Left ventricle myocardium inferior (tissue), 1 donor: Measurements from ENCODE around the gene IBTK. TPM values are rescaled to one million over a fixed set of nuclear protein-coding genes. Genes with fewer than 3 reads are reported as not detected.

Experiments
- DNase-seq: peaks from one replicate; pipeline ENCODE4 v3.0.0-alpha.2; 2020
- H3K27ac ChIP-seq: fragments of 200-600 bp; replicated peaks from 2 replicates; pipeline ENCODE4 v1.8.0; 2021
- H3K27me3 ChIP-seq: fragments of 200-600 bp; 2 replicates; pipeline ENCODE4 v1.8.0; 2021; ENCODE audit warnings: low read depth
- H3K36me3 ChIP-seq: fragments of 200-600 bp; 2 replicates; pipeline ENCODE4 v1.8.0; 2021
- H3K4me1 ChIP-seq: fragments of 200-600 bp; 2 replicates; pipeline ENCODE4 v1.8.0; 2021
- H3K4me3 ChIP-seq: fragments of 200-600 bp; 2 replicates; pipeline ENCODE4 v1.8.0; 2021; ENCODE audit warnings: mild to moderate bottlenecking, moderate library complexity
- H3K9me3 ChIP-seq: fragments of 200-600 bp; replicated peaks from 2 replicates; pipeline ENCODE4 v1.8.0; 2021
- CTCF ChIP-seq: fragments of 200-600 bp; IDR thresholded peaks from 2 replicates; pipeline ENCODE4 v1.8.0; 2021; ENCODE audit warnings: antibody characterized with exemption, mild to moderate bottlenecking, borderline replicate concordance
- intact Hi-C: fragments of 100-400 bp; cut with micrococcal nuclease; formaldehyde crosslinking; loops from one replicate; pipeline ENCODE4 v1.11.0; 2022
- total RNA-seq: library from RNA; stranded (reverse); fragmentation: NEBNext Ultra II Directional; extraction: Animal tissue kit (Norgen Biotek cat#: 25700); gene quantifications from one replicate; pipeline ENCODE4 v1.2.1, GENCODE V29; 2021
- donor health status: DM: no; HTN: yes; CAD: no; lungs with severe emphysema.

IBTK gene
- total RNA-seq, 1 donor from 2014 or later = 28.5 TPM

- no peak for TF ChIP-seq CTCF
- no peak for DNase-seq
- Histone ChIP-seq H3K27me3 (peaks cover 5% of the 10 kb centered on the region), H3K4me3 (no peak overlapping the region), H3K27ac (no peak overlapping the region), H3K36me3 (no peaks in the 10 kb centered on the region), H3K9me3 (no peaks in the 10 kb centered on the region), H3K4me1 (no peaks in the 10 kb centered on the region)
- intact Hi-C loops = loop anchor here (5.0 kb wide), 1 partner anchor 784 kb away; no protein-coding TSS in a partner anchor
Observed at GRCh38 chr6:82273295-82273694, 25.8 kb upstream of the IBTK start.

GRCh38 chr6:82270881-82271635 lies 23.5 kb upstream of the IBTK start:
- no peak overlapping the region for H3K4me3 ChIP-seq
- no peak for DNase-seq
- H3K27ac ChIP-seq = no peak overlapping the region
- peak; percentile 74 for TF ChIP-seq CTCF
- H3K4me1 ChIP-seq = no peaks in the 10 kb centered on the region
- no peaks in the 10 kb centered on the region for H3K36me3 ChIP-seq
- intact Hi-C loops = loop anchor here (5.0 kb wide), 1 partner anchor 786 kb away; no protein-coding TSS in a partner anchor
- peaks cover 5% of the 10 kb centered on the region for H3K27me3 ChIP-seq
- H3K9me3 ChIP-seq = no peaks in the 10 kb centered on the region

DNA sequence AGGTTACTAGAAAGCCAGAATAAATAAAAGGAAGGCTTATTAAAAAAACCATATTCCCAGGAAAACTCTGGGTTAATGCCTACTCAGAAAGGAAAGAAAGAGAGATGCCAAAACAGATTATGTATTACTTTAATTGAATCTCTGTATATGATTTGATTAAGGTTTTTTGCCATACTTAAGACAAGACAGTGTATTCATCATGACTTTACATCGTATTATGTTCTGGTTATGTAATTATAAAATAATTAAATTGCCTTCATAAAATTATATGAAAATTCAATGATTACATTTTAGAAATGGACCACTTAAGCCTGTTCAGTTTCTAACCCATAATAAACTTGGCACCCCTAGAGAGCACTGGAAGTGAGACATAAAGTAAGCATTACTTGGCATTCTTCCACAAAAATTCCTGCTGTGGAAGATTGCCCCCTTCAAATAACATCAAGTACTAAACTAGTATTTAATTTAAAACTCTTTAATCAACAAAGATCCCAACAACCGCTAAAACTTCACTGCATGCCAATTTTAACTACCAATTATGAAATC lies 20.8 kb upstream of the IBTK start:
- H3K27ac ChIP-seq = no peak overlapping the region
- intact Hi-C loops = no loop called here
- no peak for TF ChIP-seq CTCF
- no peak overlapping the region for H3K4me3 ChIP-seq
- no peak for DNase-seq
- H3K4me1 ChIP-seq = no peaks in the 10 kb centered on the region
- no peaks in the 10 kb centered on the region for H3K36me3 ChIP-seq
- peaks cover 5% of the 10 kb centered on the region for H3K27me3 ChIP-seq
- H3K9me3 ChIP-seq = no peaks in the 10 kb centered on the region

- no peak for TF ChIP-seq CTCF
- H3K9me3 ChIP-seq = no peaks in the 10 kb centered on the region
- no peak overlapping the region for H3K27ac ChIP-seq
- H3K36me3 ChIP-seq = no peaks in the 10 kb centered on the region
- H3K4me3 ChIP-seq = no peak overlapping the region
- H3K27me3 ChIP-seq = peaks cover 5% of the 10 kb centered on the region
- no peak for DNase-seq
- intact Hi-C loops = no loop called here
- peaks cover 17% of the 10 kb centered on the region for H3K4me1 ChIP-seq
Observed at GRCh38 chr6:82264824-82265223, 17.3 kb upstream of the IBTK start.

DNA sequence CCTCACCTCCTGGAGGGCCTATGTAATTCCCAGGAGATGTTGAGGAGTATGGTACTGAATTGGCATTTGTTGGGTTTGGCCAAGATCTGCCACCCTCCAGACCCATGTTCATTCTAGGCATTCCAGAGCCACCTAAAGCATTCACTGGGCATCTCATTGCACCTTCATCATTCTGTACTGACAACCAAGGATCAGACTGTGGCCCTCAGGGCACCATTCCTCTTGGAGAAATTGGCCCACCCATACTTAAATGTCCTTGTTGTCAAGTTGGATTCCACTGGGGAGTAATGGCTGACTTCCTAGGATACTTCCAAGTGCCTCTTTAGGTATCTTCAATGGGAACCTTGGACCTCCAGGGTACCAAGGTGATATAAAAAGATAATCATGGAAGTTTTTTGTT lies 16.8 kb upstream of the IBTK start:
- intact Hi-C loops = no loop called here
- Histone ChIP-seq H3K4me3 (no peak overlapping the region), H3K4me1 (peaks cover 17% of the 10 kb centered on the region), H3K36me3 (no peaks in the 10 kb centered on the region), H3K9me3 (no peaks in the 10 kb centered on the region), H3K27me3 (peaks cover 5% of the 10 kb centered on the region), H3K27ac (no peak overlapping the region)
- no peak for DNase-seq
- no peak for TF ChIP-seq CTCF
